IMR-90 (cell line): ENCODE results near the gene CCDC177. TPM values are rescaled to one million over a fixed set of nuclear protein-coding genes. Genes with fewer than 3 reads are reported as not detected.

ENCODE experiments used
- ATAC-seq: fragments of 200-7000 bp; cut with Tn5 transposase; 2 replicates; pipeline ENCODE4 v1.9.1; 2020; ENCODE audit warnings: low read depth, mild to moderate bottlenecking, moderate library complexity
- BruUV-seq: library from RNA; stranded (reverse); fragments of 400-500 nt; replicated peaks from 2 replicates; lab custom pipeline; 2021; lab: Mats Ljungman, UMichigan
- CTCF ChIA-PET: fragments of 300-600 bp; formaldehyde crosslinking; extraction: SDS; loops from one replicate; lab custom pipeline; 2021; ENCODE audit warnings: antibody characterized with exemption; lab: Yijun Ruan, JAX
- POLR2A ChIA-PET: fragments of 300-600 bp; sonication (Branson Sonifier 250); formaldehyde crosslinking; loops from one replicate; lab custom pipeline; 2022; ENCODE audit warnings: antibody characterized with exemption; ENCODE audit not compliant: unreplicated experiment; lab: Charles Lee
- DNase-seq: peaks from one replicate; pipeline ENCODE4 v3.0.0; 2013
- H2AFZ ChIP-seq: replicated peaks from 2 replicates; pipeline ENCODE3; 2013; ENCODE audit warnings: low read length, mild to moderate bottlenecking; ENCODE audit not compliant: poor library complexity
- H2AK5ac ChIP-seq: 2 replicates; pipeline ENCODE4 v1.6.1; 2013; ENCODE audit warnings: low read depth, low read length, inconsistent platforms
- H2AK9ac ChIP-seq: replicated peaks from 2 replicates; pipeline ENCODE3; 2013; ENCODE audit warnings: mild to moderate bottlenecking, low read depth, low read length, moderate library complexity; ENCODE audit not compliant: poor library complexity
- H2BK120ac ChIP-seq: 2 replicates; pipeline ENCODE4 v1.6.1; 2013; ENCODE audit warnings: low read depth, low read length, inconsistent platforms
- H2BK15ac ChIP-seq: 3 replicates; pipeline ENCODE4 v1.6.1; 2013; ENCODE audit warnings: low read depth, low read length, inconsistent platforms
- H2BK20ac ChIP-seq: 2 replicates; pipeline ENCODE4 v1.6.1; 2013; ENCODE audit warnings: low read depth, mild to moderate bottlenecking, inconsistent platforms, low read length, moderate library complexity
- H2BK5ac ChIP-seq: 2 replicates; pipeline ENCODE4 v1.6.1; 2013; ENCODE audit warnings: mild to moderate bottlenecking, low read depth, low read length, inconsistent platforms; ENCODE audit not compliant: poor library complexity, severe bottlenecking
- H3K14ac ChIP-seq: replicated peaks from 2 replicates; pipeline ENCODE4 v1.6.1; 2013; ENCODE audit warnings: low read depth, low read length, inconsistent platforms
- H3K18ac ChIP-seq: 2 replicates; pipeline ENCODE4 v1.6.1; 2013; ENCODE audit warnings: low read depth, low read length, control low read depth
- H3K23ac ChIP-seq: 2 replicates; pipeline ENCODE4 v1.6.1; 2013; ENCODE audit warnings: low read depth, low read length, inconsistent platforms
- H3K27ac ChIP-seq: 2 replicates; pipeline ENCODE4 v1.5.1; 2013; ENCODE audit warnings: mild to moderate bottlenecking, control low read depth, low read length; ENCODE audit not compliant: insufficient read depth
- H3K27me3 ChIP-seq: 2 replicates; pipeline ENCODE4 v1.6.1; 2013; ENCODE audit warnings: low read length; ENCODE audit not compliant: control insufficient read depth, insufficient read depth
- H3K36me3 ChIP-seq: 2 replicates; pipeline ENCODE4 v1.6.1; 2013; ENCODE audit warnings: low read length, mixed read lengths; ENCODE audit not compliant: control insufficient read depth, insufficient read depth
- H3K4ac ChIP-seq: 2 replicates; pipeline ENCODE4 v1.6.1; 2013; ENCODE audit warnings: low read depth, low read length, inconsistent platforms
- H3K4me1 ChIP-seq: 2 replicates; pipeline ENCODE4 v1.6.1; 2013; ENCODE audit warnings: low read length, mixed read lengths; ENCODE audit not compliant: control insufficient read depth, insufficient read depth
- H3K4me2 ChIP-seq: 2 replicates; pipeline ENCODE4 v1.6.1; 2013; ENCODE audit warnings: low read depth, mild to moderate bottlenecking, control low read depth, low read length, moderate library complexity
- H3K4me3 ChIP-seq: 2 replicates; pipeline ENCODE4 v1.5.1; 2013; ENCODE audit warnings: low read depth, mild to moderate bottlenecking, control low read depth, low read length, moderate library complexity; ENCODE audit not compliant: insufficient read depth
- H3K56ac ChIP-seq: 2 replicates; pipeline ENCODE4 v1.6.1; 2013; ENCODE audit warnings: low read length, inconsistent platforms; ENCODE audit not compliant: insufficient read depth; ENCODE audit errors: extremely low read depth
- H3K79me1 ChIP-seq, 2 experiments: 2 replicates each; pipeline ENCODE4 v1.6.1; 2013; ENCODE audit warnings: low read length in 2 of 2, inconsistent platforms in 1 of 2, low read depth in 1 of 2
- H3K9ac ChIP-seq: 2 replicates; pipeline ENCODE4 v1.6.1; 2013; ENCODE audit warnings: low read depth, low read length, control low read depth
- H3K9me1 ChIP-seq: 2 replicates; pipeline ENCODE4 v1.6.1; 2013; ENCODE audit warnings: low read length, inconsistent platforms; ENCODE audit not compliant: insufficient read depth
- H3K9me3 ChIP-seq: 2 replicates; pipeline ENCODE4 v1.6.1; 2013; ENCODE audit warnings: low read length; ENCODE audit not compliant: control insufficient read depth, insufficient read depth
- H4K20me1 ChIP-seq: 2 replicates; pipeline ENCODE4 v1.6.1; 2013; ENCODE audit warnings: low read length, inconsistent platforms; ENCODE audit not compliant: insufficient read depth
- H4K5ac ChIP-seq: 2 replicates; pipeline ENCODE4 v1.6.1; 2013; ENCODE audit warnings: mild to moderate bottlenecking, low read depth, low read length, control low read depth
- H4K8ac ChIP-seq, 2 experiments: 2 replicates each; pipeline ENCODE4 v1.6.1; 2013; ENCODE audit warnings: low read depth in 2 of 2, low read length in 2 of 2, control low read depth in 1 of 2, inconsistent platforms in 1 of 2
- H4K91ac ChIP-seq: 2 replicates; pipeline ENCODE4 v1.6.1; 2013; ENCODE audit warnings: low read depth, low read length, inconsistent platforms; ENCODE audit not compliant: insufficient read depth
- FOS ChIP-seq: fragments of 150-350 bp; IDR thresholded peaks from 2 replicates; pipeline ENCODE4 v1.6.1; 2016; ENCODE audit warnings: low read depth, low read length
- MXI1 ChIP-seq: IDR thresholded peaks from 2 replicates; pipeline ENCODE4 v1.6.1; 2012; ENCODE audit warnings: low read depth, mild to moderate bottlenecking, low read length, moderate library complexity, borderline replicate concordance
- POLR2A ChIP-seq: IDR thresholded peaks from 2 replicates; pipeline ENCODE4 v1.6.1; 2012; ENCODE audit warnings: mild to moderate bottlenecking, low read depth, low read length
- WGBS, 2 experiments: methylation state at CpG; one replicate each; pipeline versions ENCODE4 v1.1.5 to v1.1.7; 2013; ENCODE audit warnings: missing lambda C conversion rate in 2 of 2; ENCODE audit not compliant: insufficient read length in 1 of 2; ENCODE audit errors: extremely low coverage in 2 of 2; 5-methylcytosine and 5-hydroxymethylcytosine counted together
- dilution Hi-C: fragments of 300-500 bp; cut with HindIII; formaldehyde crosslinking; loops from one replicate; pipeline ENCODE4 v1.14.3; 2018; ENCODE audit warnings: low sequenced_read_pairs; ENCODE audit not compliant: unreplicated experiment
- in situ Hi-C: fragments of 300-500 bp; cut with MboI; formaldehyde crosslinking; loops from 3 replicates; pipeline ENCODE4 v1.14.3; 2019; ENCODE audit warnings: low sequenced_read_pairs, inconsistent platforms, mixed read lengths
- intact Hi-C: fragments of 100-400 bp; cut with micrococcal nuclease; formaldehyde crosslinking; loops from 2 replicates; pipeline ENCODE4 v1.10.0; 2022
- polyA plus RNA-seq, 3 experiments: library from polyadenylated mRNA; depleted of rRNA; stranded (reverse); fragments of >200 nt; gene quantifications; 2 replicates each; pipeline ENCODE4 v1.2.3, GENCODE V29; 2012; ENCODE audit warnings: low replicate concordance in 1 of 3
- total RNA-seq: library from RNA; depleted of rRNA; stranded (reverse); fragments of >200 nt; gene quantifications from 2 replicates; pipeline ENCODE4 v1.2.3, GENCODE V29; 2012
- TF ChIP-seq, protein P1 (sequence below): conservative IDR thresholded peaks from 2 replicates; pipeline ENCODE4 v1.5.1; 2012; ENCODE audit warnings: mild to moderate bottlenecking, low read depth, low read length, improper control_type of control experiment
- TF ChIP-seq, protein P2 (sequence below): fragments of 150-350 bp; IDR thresholded peaks from 2 replicates; pipeline ENCODE4 v1.6.1; 2017; ENCODE audit warnings: mild to moderate bottlenecking, antibody characterized with exemption, low read length, low read depth

Gene CCDC177
- total and polyA plus RNA-seq, 2 of the 4 experiments (the other 2 are of a cell fraction) = not detected

DNA sequence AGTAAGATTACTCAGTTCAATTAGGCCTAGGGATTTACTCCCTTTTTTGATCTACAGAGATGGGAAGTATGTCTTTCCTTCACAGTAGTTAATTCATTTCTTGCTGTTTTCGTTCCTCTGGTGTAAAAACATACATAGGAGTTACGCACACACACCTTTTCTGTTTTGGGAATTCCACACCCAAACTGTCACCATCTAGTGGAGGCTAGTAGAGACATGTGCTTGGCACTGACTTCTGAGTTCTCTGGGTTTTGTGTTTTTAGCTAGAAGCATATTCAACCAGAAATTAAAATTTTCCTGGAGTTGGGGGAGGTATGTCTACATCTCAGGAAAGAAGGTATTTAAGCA is 38.1 kb upstream of the CCDC177 start:
- peak overlapping the region; percentile 90 for H3K14ac ChIP-seq
- POLR2A ChIA-PET = interaction anchor here (1.1 kb wide), 1 partner anchor 107 kb away, joined by 3 read pairs; no protein-coding TSS in a partner anchor
- 0 out of 2 replicates have a peak overlapping the region, but pooled peaks have one; percentile 58 for H4K91ac ChIP-seq
- H3K9ac ChIP-seq = peak overlapping the region; percentile 94
- CTCF ChIA-PET = interaction anchor here (0.8 kb wide), 1 partner anchor 107 kb away, joined by 3 read pairs; no protein-coding TSS in a partner anchor
- H4K8ac ChIP-seq = peak overlapping the region; percentile 3 to 45; a peak in 3 of 4 replicates
- H2BK120ac ChIP-seq = peak overlapping the region; percentile 45
- TF ChIP-seq, protein P1, sequence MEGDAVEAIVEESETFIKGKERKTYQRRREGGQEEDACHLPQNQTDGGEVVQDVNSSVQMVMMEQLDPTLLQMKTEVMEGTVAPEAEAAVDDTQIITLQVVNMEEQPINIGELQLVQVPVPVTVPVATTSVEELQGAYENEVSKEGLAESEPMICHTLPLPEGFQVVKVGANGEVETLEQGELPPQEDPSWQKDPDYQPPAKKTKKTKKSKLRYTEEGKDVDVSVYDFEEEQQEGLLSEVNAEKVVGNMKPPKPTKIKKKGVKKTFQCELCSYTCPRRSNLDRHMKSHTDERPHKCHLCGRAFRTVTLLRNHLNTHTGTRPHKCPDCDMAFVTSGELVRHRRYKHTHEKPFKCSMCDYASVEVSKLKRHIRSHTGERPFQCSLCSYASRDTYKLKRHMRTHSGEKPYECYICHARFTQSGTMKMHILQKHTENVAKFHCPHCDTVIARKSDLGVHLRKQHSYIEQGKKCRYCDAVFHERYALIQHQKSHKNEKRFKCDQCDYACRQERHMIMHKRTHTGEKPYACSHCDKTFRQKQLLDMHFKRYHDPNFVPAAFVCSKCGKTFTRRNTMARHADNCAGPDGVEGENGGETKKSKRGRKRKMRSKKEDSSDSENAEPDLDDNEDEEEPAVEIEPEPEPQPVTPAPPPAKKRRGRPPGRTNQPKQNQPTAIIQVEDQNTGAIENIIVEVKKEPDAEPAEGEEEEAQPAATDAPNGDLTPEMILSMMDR = peak; percentile 15; the same call in 1 of the 2 replicates
- no peak for TF ChIP-seq FOS
- TF ChIP-seq, protein P2, sequence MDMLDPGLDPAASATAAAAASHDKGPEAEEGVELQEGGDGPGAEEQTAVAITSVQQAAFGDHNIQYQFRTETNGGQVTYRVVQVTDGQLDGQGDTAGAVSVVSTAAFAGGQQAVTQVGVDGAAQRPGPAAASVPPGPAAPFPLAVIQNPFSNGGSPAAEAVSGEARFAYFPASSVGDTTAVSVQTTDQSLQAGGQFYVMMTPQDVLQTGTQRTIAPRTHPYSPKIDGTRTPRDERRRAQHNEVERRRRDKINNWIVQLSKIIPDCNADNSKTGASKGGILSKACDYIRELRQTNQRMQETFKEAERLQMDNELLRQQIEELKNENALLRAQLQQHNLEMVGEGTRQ = no peak
- TF ChIP-seq POLR2A = 0 out of 2 replicates have a peak, but pooled peaks have one; percentile 7
- peak; percentile 52; the same call in 1 of the 2 replicates for TF ChIP-seq MXI1
- no peak overlapping the region for H2AK9ac ChIP-seq
- no peaks in the 10 kb centered on the region for H3K9me3 ChIP-seq
- peak overlapping the region; percentile 89 for H3K4me2 ChIP-seq
- peaks cover 42% of the 10 kb centered on the region for H4K20me1 ChIP-seq
- no peaks in the 10 kb centered on the region for H3K27me3 ChIP-seq
- H2BK20ac ChIP-seq = peak overlapping the region; percentile 36; the same call in 1 of the 2 replicates
- H4K5ac ChIP-seq = no peak overlapping the region
- peak overlapping the region; percentile 57; the same call in 1 of the 3 replicates for H2BK15ac ChIP-seq
- ATAC-seq (no peak), DNase-seq (no peak)
- BruUV-seq = TSS peak; percentile 34
- peak overlapping the region; percentile 87 for H3K56ac ChIP-seq
- H3K36me3 ChIP-seq = no peaks in the 10 kb centered on the region
- H3K23ac ChIP-seq = peak overlapping the region; percentile 98
- in situ Hi-C loops = no loop called here
- peak overlapping the region; percentile 39; the same call in 1 of the 2 replicates for H3K18ac ChIP-seq
- peaks cover 18% of the 10 kb centered on the region for H3K9me1 ChIP-seq
- dilution Hi-C loops = no loop called here
- peak overlapping the region; percentile 92 for H3K4ac ChIP-seq
- peaks cover 21% of the 10 kb centered on the region for H3K4me1 ChIP-seq
- no CpG with 5 or more reads among the region's 2 CpGs for WGBS, 2 experiments
- H3K4me3 ChIP-seq = peak overlapping the region; percentile 80
- no peak overlapping the region for H2AFZ ChIP-seq
- H3K79me1 ChIP-seq = peaks cover 22 to 62% of the 10 kb centered on the region in 2 experiments
- peak overlapping the region; percentile 85 for H3K27ac ChIP-seq
- intact Hi-C loops = loop anchor here (2.0 to 5.0 kb wide), 2 partner anchors 35 to 106 kb away; no protein-coding TSS in a partner anchor
- H2BK5ac ChIP-seq = peak overlapping the region; percentile 81
- H2AK5ac ChIP-seq = peak overlapping the region; percentile 69; the same call in 1 of the 2 replicates
